ENCODE measurements around the gene GYPB.
"Not testable (repeated sequence)": the region's sequence is repeated elsewhere in the genome, so short reads cannot be mapped to it uniquely, and the experiment has no call there.

The GYPB gene

DNA sequence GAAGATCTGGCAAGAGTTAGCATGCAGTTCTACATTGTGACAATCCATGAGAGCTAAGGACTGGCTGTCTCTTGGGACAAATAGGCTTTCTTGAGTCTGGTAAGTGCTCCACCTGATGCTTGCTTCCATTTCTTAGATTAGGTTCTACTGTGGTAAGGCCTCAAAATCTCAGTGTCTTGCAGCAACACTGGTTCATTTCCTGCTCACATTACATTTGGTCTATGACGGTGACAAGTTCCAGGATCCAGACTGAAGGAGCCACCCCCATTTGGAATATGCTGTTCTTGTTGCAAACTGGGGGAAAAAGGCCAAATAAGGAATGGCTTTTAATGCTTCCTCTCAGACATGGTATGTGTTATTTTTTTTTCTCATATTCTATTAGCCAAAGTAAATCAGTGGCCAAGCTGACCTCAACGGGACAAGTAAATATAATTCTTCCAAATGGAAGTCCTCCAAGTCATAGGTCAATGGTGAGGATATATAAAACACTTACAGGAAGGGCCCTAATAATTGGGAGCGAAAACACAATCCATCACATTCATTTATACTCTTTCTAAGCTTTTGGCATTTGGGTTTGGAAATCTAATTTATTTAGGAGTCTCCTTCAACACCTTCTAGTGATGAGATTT, 3.7 kb upstream of the GYPB start:
- not testable (repeated sequence) for DNase-seq; H3K27ac Mint-ChIP-seq; H3K4me1 Mint-ChIP-seq; H3K27me3 Mint-ChIP-seq; H3K9me3 Mint-ChIP-seq; ATAC-seq; H3K4me3 Mint-ChIP-seq; H3K36me3 Mint-ChIP-seq (ENCODE audit: low read depth)

DNA sequence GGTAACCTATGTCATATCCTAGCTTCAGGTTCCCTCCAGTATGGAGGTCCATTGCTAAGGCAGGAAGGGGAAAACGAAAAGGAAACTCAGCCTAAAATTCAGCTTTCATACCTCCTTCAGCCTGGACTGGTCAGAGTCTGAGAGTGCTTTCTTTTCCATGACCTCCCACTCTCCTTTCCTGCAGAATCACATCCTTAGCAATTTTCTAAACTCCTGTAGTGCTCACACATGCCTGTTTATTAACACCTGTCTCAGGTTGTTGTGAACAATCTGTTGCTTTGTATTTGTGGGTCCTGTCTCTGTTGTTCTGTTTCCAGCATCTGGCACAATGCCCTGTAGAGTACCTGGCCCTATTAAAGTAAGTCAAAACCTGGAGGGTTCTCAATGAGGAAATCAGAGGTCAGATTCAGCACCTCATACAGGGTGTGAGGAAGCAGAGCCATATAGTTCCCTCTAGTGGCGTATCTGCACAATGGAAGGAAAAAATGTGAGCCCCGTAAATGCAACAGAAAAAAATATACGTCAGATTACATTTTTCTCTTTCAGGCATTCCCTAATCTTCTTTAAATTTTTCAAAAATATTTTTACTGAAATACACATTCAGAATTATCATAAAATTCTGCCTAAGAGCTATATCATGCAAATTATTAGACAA, 2.3 kb upstream of the GYPB start:
- H3K27ac Mint-ChIP-seq; DNase-seq; H3K27me3 Mint-ChIP-seq; H3K4me3 Mint-ChIP-seq; H3K9me3 Mint-ChIP-seq; H3K4me1 Mint-ChIP-seq; H3K36me3 Mint-ChIP-seq (ENCODE audit: low read depth): not testable (repeated sequence)
- ATAC-seq, result peak; percentile 54

DNA sequence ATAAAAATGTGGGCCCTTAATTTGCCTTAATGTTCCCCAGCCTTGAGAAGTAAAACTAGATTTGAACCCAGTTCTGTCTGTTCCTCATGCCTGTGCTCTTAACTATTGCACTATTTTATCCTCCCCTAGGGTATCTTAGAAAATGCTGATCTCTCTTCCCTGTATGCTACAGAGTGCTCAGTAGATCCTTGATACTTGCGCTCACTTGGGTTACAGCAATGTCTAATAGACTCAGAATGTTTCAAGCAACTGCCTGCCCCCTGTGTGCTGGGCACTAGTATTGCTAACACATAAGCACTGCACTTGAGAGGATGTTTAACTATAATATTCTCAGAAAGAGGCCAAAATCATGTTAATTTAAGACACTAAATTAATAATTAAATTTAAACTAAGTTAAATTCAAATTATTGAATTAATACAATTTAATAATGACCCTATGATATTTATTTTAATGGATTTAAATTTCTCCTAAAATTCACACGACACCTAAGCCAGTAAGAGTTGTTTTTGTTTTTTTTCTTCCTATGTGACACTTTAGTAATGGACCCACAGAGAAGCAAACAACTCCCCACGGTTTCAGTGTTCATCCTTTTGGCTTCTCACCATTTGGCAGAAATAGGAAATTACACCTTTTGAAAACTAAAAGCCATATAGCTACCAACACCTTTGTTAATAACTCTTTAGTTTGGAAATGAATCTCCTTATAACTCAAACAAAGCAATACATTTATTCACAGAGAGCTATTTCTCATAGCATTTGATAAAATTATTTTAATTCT, 768 bp downstream of the GYPB start:
- H3K4me3 Mint-ChIP-seq; H3K9me3 Mint-ChIP-seq; H3K27me3 Mint-ChIP-seq; H3K27ac Mint-ChIP-seq; DNase-seq; ATAC-seq; H3K4me1 Mint-ChIP-seq; H3K36me3 Mint-ChIP-seq (ENCODE audit: low read depth): not testable (repeated sequence)

DNA sequence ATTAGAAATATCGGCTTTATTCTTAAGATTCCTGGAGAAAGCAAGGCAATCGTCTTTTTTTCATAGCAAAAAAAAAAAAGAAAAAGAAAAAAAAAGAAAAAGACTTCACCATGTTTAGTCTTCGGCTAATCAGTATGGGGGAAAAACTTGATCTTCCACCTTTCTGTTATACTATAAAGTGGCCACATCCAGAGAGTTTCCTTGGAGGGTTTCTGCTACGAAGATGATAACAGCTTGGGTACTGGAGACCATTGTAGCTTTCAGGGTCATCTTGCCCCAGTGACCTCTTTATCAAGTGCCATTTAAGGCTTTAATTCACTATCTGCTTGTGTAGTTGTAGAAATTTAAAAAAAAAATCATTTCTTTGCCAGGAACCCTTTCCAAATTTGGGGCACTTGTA, 1.9 kb downstream of the GYPB start:
- H3K4me3 Mint-ChIP-seq; H3K9me3 Mint-ChIP-seq; H3K27ac Mint-ChIP-seq; ATAC-seq; DNase-seq; H3K4me1 Mint-ChIP-seq; H3K36me3 Mint-ChIP-seq (ENCODE audit: low read depth); H3K27me3 Mint-ChIP-seq: not testable (repeated sequence)

DNA sequence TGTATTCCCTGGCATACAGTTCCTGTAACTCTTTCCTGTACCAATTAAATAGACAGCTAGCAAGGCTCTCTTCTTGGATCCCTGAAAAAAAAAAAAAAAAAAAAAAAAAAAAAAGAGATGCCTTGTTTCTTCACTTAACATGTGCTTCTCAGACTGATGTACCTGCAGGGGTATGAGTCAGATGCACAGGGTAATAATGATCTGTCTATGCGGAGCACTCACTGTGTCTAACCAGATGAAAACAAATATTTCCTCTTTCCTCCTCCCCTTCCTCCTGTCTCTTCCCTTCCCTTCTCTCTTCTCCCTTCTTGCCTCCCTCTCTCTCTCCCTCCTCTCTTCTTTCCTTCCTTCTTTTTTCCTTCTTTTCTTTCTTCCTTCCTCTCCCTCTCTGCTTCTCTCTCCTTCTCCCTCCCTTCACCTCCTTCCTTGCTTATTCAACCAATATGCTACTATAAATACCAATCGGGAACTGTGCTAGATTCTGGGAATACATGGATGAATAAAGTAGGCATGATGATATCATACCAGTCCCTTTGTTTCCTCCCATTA, 3.0 kb downstream of the GYPB start:
- DNase-seq; ATAC-seq; H3K27me3 Mint-ChIP-seq; H3K4me1 Mint-ChIP-seq; H3K4me3 Mint-ChIP-seq; H3K9me3 Mint-ChIP-seq; H3K27ac Mint-ChIP-seq; H3K36me3 Mint-ChIP-seq (ENCODE audit: low read depth): not testable (repeated sequence)

DNA sequence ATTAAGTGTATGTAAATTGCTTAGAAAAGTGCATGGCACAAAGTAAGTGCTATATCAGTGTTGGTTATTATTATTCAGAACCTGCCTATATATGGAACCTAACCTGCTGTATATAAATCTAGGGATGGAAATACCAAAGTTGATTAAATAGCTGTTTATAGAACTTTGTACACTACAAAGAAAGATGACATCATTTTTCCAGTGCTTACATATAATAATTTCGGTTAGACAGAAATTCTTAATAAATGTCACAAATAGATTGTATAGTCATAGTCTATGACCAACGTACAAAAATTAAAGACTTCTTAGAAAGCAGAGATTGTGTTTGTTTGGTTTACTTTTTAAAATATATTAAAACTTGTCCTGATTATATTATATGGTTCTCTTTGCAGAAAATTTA, 4.4 kb downstream of the GYPB start:
- Mint-ChIP-seq H3K4me1 (no peaks in the 10 kb centered on the region), H3K4me3 (no peak overlapping the region), H3K27me3 (no peaks in the 10 kb centered on the region), H3K36me3 (ENCODE audit: low read depth) (no peaks in the 10 kb centered on the region), H3K9me3 (no peaks in the 10 kb centered on the region), H3K27ac (no peak overlapping the region)
- no peak for ATAC-seq
- no peak for DNase-seq

DNA sequence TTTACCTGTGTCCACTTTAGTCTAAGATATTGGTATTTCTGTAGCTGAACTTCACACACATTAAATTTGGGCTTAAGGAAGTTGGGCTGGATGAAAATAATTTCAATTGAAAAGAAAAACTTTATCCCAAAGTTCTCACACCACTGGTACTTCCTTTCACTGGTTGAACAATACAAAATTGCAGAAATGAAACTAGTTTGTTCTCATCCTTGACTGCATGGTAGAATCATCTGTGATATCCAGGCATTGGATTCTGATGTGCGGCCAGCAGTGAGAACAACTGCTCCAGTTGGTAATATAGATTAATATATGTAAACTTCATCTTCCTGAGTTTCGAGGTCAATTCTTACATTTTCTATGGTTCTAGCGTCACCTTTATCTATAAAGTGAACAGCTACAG, 10.6 kb downstream of the GYPB start:
- H3K4me1 Mint-ChIP-seq; H3K27me3 Mint-ChIP-seq; ATAC-seq; H3K36me3 Mint-ChIP-seq (ENCODE audit: low read depth); H3K4me3 Mint-ChIP-seq; DNase-seq; H3K27ac Mint-ChIP-seq; H3K9me3 Mint-ChIP-seq: not testable (repeated sequence)

DNA sequence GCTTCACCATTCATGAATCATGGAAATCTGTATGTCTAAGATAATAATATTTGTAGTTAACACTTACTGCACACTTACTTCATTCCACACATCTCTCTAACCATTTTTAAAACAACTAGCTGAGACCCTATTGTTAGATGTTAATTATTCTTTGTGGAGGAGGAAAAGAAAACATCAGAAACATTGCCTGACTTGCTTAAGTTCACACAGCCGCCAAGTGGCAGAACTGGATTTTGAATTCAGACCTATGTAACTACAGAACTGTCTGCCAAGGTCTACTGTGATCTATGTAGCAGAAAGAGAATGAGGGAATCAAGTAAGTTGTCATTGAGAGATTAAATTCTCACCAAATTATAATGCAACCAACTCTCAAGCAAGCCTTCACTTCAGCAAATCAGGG, 11.2 kb downstream of the GYPB start:
- not testable (repeated sequence) for H3K36me3 Mint-ChIP-seq (ENCODE audit: low read depth)

DNA sequence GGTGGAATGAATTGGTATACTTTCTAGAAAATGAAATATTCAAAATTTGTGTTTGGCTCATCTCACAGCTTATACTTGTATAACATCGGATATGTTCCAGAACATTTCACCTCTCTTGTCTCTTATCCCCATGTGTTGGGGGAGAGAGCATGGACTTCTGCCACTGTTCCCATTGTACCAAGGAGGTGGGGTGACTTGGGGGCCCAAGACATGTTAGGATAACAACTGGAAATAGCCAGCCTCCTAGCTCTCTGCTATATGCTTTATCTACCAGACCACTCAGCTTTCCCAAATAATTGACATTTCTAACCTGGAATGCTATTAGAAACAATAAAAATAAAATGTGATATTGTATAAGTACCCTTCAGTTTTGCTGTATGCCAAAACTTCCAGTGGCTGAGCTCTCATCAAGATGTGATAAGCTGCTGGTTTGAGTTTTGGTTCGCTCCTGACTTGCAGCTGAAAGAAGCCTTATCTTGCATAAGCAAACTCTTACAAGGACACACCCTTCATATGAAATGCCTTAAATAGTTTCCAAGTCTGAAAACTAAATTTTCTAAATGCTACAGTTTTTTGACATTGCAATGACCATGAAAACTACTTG, 12.9 kb downstream of the GYPB start:
- H3K36me3 Mint-ChIP-seq (ENCODE audit: low read depth); DNase-seq; H3K4me3 Mint-ChIP-seq; H3K4me1 Mint-ChIP-seq; H3K27me3 Mint-ChIP-seq; H3K27ac Mint-ChIP-seq; ATAC-seq; H3K9me3 Mint-ChIP-seq: not testable (repeated sequence)

More for the DNA sequence above, 11.2 kb downstream of the GYPB start:
- not testable (repeated sequence) for DNase-seq, H3K27ac Mint-ChIP-seq, H3K4me1 Mint-ChIP-seq, H3K27me3 Mint-ChIP-seq, ATAC-seq, H3K4me3 Mint-ChIP-seq, H3K9me3 Mint-ChIP-seq

DNA sequence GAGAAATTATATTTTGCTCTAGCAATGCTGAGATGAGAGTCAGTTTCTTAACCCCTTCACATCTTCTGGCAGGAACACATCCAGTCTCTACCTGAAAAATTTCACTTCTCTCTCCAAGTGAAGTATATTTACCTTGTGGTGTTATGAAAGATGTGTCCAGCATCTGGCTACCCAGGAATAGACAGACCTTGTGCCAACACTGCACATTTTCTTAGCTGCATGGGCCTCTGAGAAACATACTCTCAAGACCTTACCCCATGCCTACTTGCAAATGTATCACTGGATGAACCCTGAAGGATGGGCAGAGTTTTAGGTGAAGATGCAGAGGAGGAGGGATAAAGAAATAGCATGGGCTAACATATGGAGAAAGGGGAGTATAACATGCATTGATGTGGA, 13.6 kb downstream of the GYPB start:
- DNase-seq; ATAC-seq; H3K27ac Mint-ChIP-seq; H3K9me3 Mint-ChIP-seq; H3K27me3 Mint-ChIP-seq; H3K4me3 Mint-ChIP-seq; H3K4me1 Mint-ChIP-seq; H3K36me3 Mint-ChIP-seq (ENCODE audit: low read depth): not testable (repeated sequence)

DNA sequence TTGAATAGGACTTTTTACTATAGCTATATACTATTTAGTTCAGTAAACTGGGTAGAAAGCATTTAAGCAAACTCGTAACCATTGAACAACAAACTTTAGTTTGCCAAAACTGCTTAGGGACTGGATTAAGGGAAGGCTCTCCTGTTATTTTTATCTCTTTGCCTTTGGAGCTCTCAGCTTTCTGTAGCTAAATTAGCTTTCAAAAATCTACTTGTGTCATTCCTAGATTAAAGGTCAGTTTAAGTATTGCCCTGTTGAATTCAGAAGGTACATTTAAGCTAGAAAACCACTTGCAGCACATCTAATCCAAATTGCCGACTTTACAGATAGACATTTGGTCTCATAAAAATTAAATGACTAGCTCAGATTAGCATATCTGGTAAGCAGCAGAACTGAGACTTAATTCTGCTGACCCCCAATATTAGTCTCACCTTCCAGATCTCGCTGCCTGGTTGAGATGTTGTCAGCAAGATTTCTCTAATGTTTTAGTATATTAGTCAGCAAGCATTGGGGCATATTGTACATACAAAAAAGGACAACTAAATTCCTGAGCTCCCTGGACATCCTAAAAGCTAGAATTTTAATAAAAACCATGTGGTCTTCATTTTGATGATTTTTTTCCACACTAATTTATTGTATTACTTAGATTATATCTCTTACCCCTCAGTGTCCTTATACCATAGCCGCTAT, 14.2 kb downstream of the GYPB start:
- not testable (repeated sequence) for H3K4me3 Mint-ChIP-seq; H3K27ac Mint-ChIP-seq; H3K9me3 Mint-ChIP-seq; H3K4me1 Mint-ChIP-seq; DNase-seq; H3K27me3 Mint-ChIP-seq; ATAC-seq; H3K36me3 Mint-ChIP-seq (ENCODE audit: low read depth)

DNA sequence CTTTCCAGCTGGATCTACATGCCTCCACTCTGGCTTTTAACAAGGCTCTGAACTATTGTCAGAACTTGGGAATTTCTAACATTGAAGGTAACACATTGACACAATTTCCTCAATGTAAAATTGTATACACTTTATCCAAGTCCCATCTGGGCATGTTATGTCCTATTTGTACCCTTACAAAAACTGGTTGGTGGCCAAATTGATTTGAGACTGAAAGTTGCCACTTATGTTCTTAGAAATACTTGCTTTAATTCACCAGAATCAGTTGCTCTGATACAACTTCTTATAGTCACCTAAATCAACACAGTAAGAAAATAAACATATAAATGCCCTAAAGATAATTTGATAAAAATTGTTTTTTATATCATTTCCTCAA, 15.3 kb downstream of the GYPB start:
- H3K4me3 Mint-ChIP-seq; H3K9me3 Mint-ChIP-seq; H3K36me3 Mint-ChIP-seq (ENCODE audit: low read depth); H3K4me1 Mint-ChIP-seq; H3K27me3 Mint-ChIP-seq; DNase-seq; ATAC-seq; H3K27ac Mint-ChIP-seq: not testable (repeated sequence)

DNA sequence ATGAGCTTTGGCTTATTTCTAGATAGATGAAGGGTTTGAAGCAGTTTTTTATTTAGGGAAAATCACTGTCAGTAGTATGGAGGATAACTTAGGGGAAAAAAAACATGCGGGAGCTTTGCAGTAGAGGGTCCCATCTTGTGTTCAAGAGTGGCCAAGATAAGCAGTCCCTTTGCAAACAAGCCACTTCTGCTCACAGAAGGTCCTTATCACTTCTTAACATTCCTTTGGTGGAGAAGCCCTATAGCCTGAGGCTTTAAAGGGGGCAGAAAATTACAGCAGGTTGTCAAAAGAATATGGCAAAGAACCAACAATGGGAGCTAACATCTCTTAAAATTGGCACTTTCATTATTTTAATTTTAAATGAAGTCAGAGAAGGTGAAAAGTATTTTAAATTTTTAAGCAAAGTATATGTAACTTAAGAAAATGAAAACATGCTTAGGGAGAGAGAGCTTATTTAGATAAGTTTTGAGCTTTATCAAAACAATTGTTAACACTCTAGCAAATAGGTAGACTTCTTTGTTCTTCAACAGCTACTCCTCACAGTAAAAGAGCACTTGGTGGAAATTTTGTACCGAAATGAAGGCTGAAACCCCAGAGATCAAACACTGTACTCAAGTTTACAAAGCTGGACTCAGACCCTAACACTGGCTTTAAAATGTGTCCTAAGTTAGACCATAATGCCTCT, 15.8 kb downstream of the GYPB start:
- not testable (repeated sequence) for DNase-seq; H3K27ac Mint-ChIP-seq; H3K4me3 Mint-ChIP-seq; H3K9me3 Mint-ChIP-seq; H3K36me3 Mint-ChIP-seq (ENCODE audit: low read depth); ATAC-seq; H3K27me3 Mint-ChIP-seq; H3K4me1 Mint-ChIP-seq
